B cell (primary cell): Measurements from ENCODE around the gene STRBP. TPM values are rescaled to one million over a fixed set of nuclear protein-coding genes. Genes with fewer than 3 reads are reported as not detected.
"Not testable (repeated sequence)": the region's sequence is repeated elsewhere in the genome, so short reads cannot be mapped to it uniquely, and the experiment has no call there.

ENCODE experiments used
- ATAC-seq: fragments of 200-7000 bp; cut with Tn5 transposase; one replicate; pipeline ENCODE4 v1.10.0; 2021; ENCODE audit warnings: low read depth, mild to moderate bottlenecking, moderate number of reproducible peaks, moderate library complexity
- CTCF ChIA-PET: fragments of 350-600 bp; sonication (Branson Sonifier 250); formaldehyde crosslinking; loops from one replicate; lab custom pipeline; 2021; ENCODE audit warnings: antibody characterized with exemption, inconsistent platforms; lab: Charles Lee
- POLR2A ChIA-PET: fragments of 350-600 bp; sonication (Branson Sonifier 250); formaldehyde crosslinking; loops from one replicate; lab custom pipeline; 2021; ENCODE audit warnings: antibody characterized with exemption; lab: Charles Lee
- DNase-seq: peaks from one replicate; pipeline ENCODE4 v3.0.0; 2013
- H2AFZ ChIP-seq: 2 replicates; pipeline ENCODE4 v1.6.1; 2012; ENCODE audit warnings: mild to moderate bottlenecking, low read depth, low read length; ENCODE audit not compliant: insufficient read depth, poor library complexity, severe bottlenecking
- H3K27ac ChIP-seq, 2 donors: 1 replicate in 1 of 2; 2 replicates in 1 of 2; pipeline ENCODE4 v1.5.1; 2012 to 2013; ENCODE audit warnings: low read length in 2 of 2, mild to moderate bottlenecking in 2 of 2, moderate library complexity in 1 of 2
- H3K27me3 ChIP-seq, 4 experiments: fragments of 200-600 bp in 1 of 4; sonication (generic) in 1 of 4; replicated peaks in 1 of 4; 1 replicate in 2 of 4; 2 replicates in 2 of 4; pipeline versions ENCODE4 v1.6.1 to v1.7.0; 2013 to 2016; ENCODE audit warnings: low read length in 3 of 4, mild to moderate bottlenecking in 2 of 4, mixed read lengths in 1 of 4, moderate library complexity in 1 of 4; ENCODE audit not compliant: insufficient read depth in 4 of 4, control insufficient read depth in 3 of 4; ENCODE audit errors: control extremely low read depth in 1 of 4
- H3K36me3 ChIP-seq, 2 experiments: replicated peaks in 1 of 2; 1 replicate in 1 of 2; 2 replicates in 1 of 2; pipeline versions ENCODE4 v1.6.1 to v1.7.1; 2013; ENCODE audit warnings: low read length in 1 of 2; ENCODE audit not compliant: insufficient read depth in 2 of 2, control insufficient read depth in 1 of 2; ENCODE audit errors: control extremely low read depth in 1 of 2, extremely low read depth in 1 of 2
- H3K4me1 ChIP-seq, 2 donors: fragments of 200-600 bp in 1 of 2; sonication (generic) in 1 of 2; 1 replicate in 1 of 2; 2 replicates in 1 of 2; pipeline versions ENCODE4 v1.5.1 to v1.6.1; 2013 to 2017; ENCODE audit warnings: low read length in 2 of 2; ENCODE audit not compliant: control insufficient read depth in 2 of 2, insufficient read depth in 2 of 2
- H3K4me2 ChIP-seq: replicated peaks from 2 replicates; pipeline ENCODE3; 2012; ENCODE audit warnings: mild to moderate bottlenecking, low read depth, low read length; ENCODE audit not compliant: poor library complexity, severe bottlenecking
- H3K4me3 ChIP-seq, 5 experiments: fragments of 200-600 bp in 1 of 5; sonication (generic) in 1 of 5; 1 replicate in 3 of 5; 2 replicates in 2 of 5; pipeline versions ENCODE4 v1.5.1 to v1.7.0; 2011 to 2016; ENCODE audit warnings: low read length in 4 of 5, mild to moderate bottlenecking in 4 of 5, low read depth in 2 of 5, control low read depth in 1 of 5, moderate library complexity in 1 of 5; ENCODE audit not compliant: insufficient read depth in 1 of 5; ENCODE audit errors: control extremely low read depth in 1 of 5, extremely low read depth in 1 of 5
- H3K79me2 ChIP-seq: fragments of 200-600 bp; sonication (generic); one replicate; pipeline ENCODE4 v1.6.0; 2016; ENCODE audit warnings: low read length; ENCODE audit not compliant: control insufficient read depth, insufficient read depth
- H3K9ac ChIP-seq: fragments of 200-600 bp; sonication (generic); 2 replicates; pipeline ENCODE4 v1.6.1; 2017; ENCODE audit warnings: mild to moderate bottlenecking, low read length, moderate library complexity
- H3K9me3 ChIP-seq, 3 donors: one replicate each; pipeline versions ENCODE4 v1.6.1 to v1.7.1; 2013; ENCODE audit warnings: low read length in 2 of 3; ENCODE audit not compliant: control insufficient read depth in 2 of 3, insufficient read depth in 1 of 3; ENCODE audit errors: control extremely low read depth in 1 of 3
- H4K20me1 ChIP-seq: 2 replicates; pipeline ENCODE4 v1.6.0; 2012; ENCODE audit warnings: mild to moderate bottlenecking, low read length; ENCODE audit not compliant: insufficient read depth, control insufficient read depth, poor library complexity, severe bottlenecking
- H3K27ac Mint-ChIP-seq: one replicate; pipeline ENCODE4 v1.8.0; 2021; ENCODE audit warnings: mixed read lengths
- H3K27me3 Mint-ChIP-seq: one replicate; pipeline ENCODE4 v1.8.0; 2021; ENCODE audit warnings: mixed read lengths
- H3K4me1 Mint-ChIP-seq: one replicate; pipeline ENCODE4 v1.8.0; 2021; ENCODE audit warnings: mixed read lengths
- H3K4me3 Mint-ChIP-seq: one replicate; pipeline ENCODE4 v1.8.0; 2021; ENCODE audit warnings: mixed read lengths
- H3K9me3 Mint-ChIP-seq: one replicate; pipeline ENCODE4 v1.8.0; 2022; ENCODE audit warnings: mixed read lengths; ENCODE audit not compliant: insufficient read depth
- CTCF ChIP-seq: fragments of 200-600 bp; IDR thresholded peaks from one replicate; pipeline ENCODE4 v1.8.0; 2022; ENCODE audit warnings: antibody characterized with exemption, mild to moderate bottlenecking
- EZH2 ChIP-seq: IDR thresholded peaks from 2 replicates; pipeline ENCODE4 v1.6.1; 2012; ENCODE audit warnings: borderline replicate concordance, low read depth, mild to moderate bottlenecking, moderate library complexity, low read length; ENCODE audit not compliant: insufficient read depth, poor library complexity, severe bottlenecking
- WGBS: methylation state at CpG from one replicate; pipeline ENCODE4 v1.1.5; 2013; ENCODE audit warnings: missing lambda C conversion rate; ENCODE audit not compliant: insufficient coverage; 5-methylcytosine and 5-hydroxymethylcytosine counted together
- intact Hi-C: fragments of 100-400 bp; cut with micrococcal nuclease; formaldehyde crosslinking; loops from one replicate; pipeline ENCODE4 v1.10.0; 2022
- polyA plus RNA-seq: library from polyadenylated mRNA; depleted of rRNA; stranded (reverse); fragments of >200 nt; gene quantifications from 2 replicates; pipeline ENCODE4 v1.2.3, GENCODE V29; 2012
- total RNA-seq, 2 donors: library from RNA; stranded (reverse); fragments of 120-200 nt in 1 of 2; gene quantifications; 1 replicate in 1 of 2; 2 replicates in 1 of 2; pipeline versions ENCODE4 v1.2.3 to v1.2.4, GENCODE V29; 2013 to 2022

Gene STRBP
- total and polyA plus RNA-seq, 2 donors (not counting 1 experiment from before 2014, with no cell fraction given) = 39.1 to 189 TPM

GRCh38 chr9:123278879-123279493 lies 10.6 kb upstream of the STRBP start:
- H3K27ac Mint-ChIP-seq, POLR2A ChIA-PET, H3K9ac ChIP-seq, H3K79me2 ChIP-seq, H3K36me3 ChIP-seq, H2AFZ ChIP-seq, H3K9me3 ChIP-seq, H3K27me3 ChIP-seq, H3K4me3 Mint-ChIP-seq, intact Hi-C loops, H3K9me3 Mint-ChIP-seq, H4K20me1 ChIP-seq, H3K4me2 ChIP-seq, ATAC-seq, H3K4me3 ChIP-seq, H3K27me3 Mint-ChIP-seq, DNase-seq, H3K27ac ChIP-seq: not testable (repeated sequence)
- H3K4me1 ChIP-seq = peaks cover 8 to 17% of the 10 kb centered on the region in 2 donors
- CTCF ChIA-PET = interaction anchor here (1.7 kb wide), 1 partner anchor 71 kb away, joined by 4 read pairs; no protein-coding TSS in a partner anchor
- peaks cover 13% of the 10 kb centered on the region for H3K4me1 Mint-ChIP-seq
- no CpG with 5 or more reads among the region's 4 CpGs for WGBS

- Mint-ChIP-seq H3K9me3 (peaks cover 5% of the 10 kb centered on the region), H3K27ac (no peak overlapping the region), H3K27me3 (no peaks in the 10 kb centered on the region), H3K4me3 (no peak overlapping the region), H3K4me1 (peaks cover 13% of the 10 kb centered on the region)
- H3K79me2 ChIP-seq = no peaks in the 10 kb centered on the region
- no peak overlapping the region for H3K27ac ChIP-seq
- H3K36me3 ChIP-seq = no peaks in the 10 kb centered on the region
- H3K27me3 ChIP-seq = no peaks in the 10 kb centered on the region
- no peak overlapping the region for H3K4me3 ChIP-seq
- intact Hi-C loops = no loop called here
- no peaks in the 10 kb centered on the region for H4K20me1 ChIP-seq
- no peak overlapping the region for H3K4me2 ChIP-seq
- TF ChIP-seq CTCF (no peak), EZH2 (no peak)
- POLR2A ChIA-PET = no interaction called here
- CTCF ChIA-PET = no interaction called here
- ATAC-seq = no peak
- WGBS = no CpG with 5 or more reads among the region's 3 CpGs
- H2AFZ ChIP-seq = no peak overlapping the region
- H3K4me1 ChIP-seq = peaks cover 8 to 17% of the 10 kb centered on the region in 2 donors
- H3K9me3 ChIP-seq = peaks cover 0 to 8% (median 5%) of the 10 kb centered on the region in 3 donors
- DNase-seq = no peak
- no peak overlapping the region for H3K9ac ChIP-seq
These were observed 10.0 kb upstream of the STRBP start for GRCh38 chr9:123278361-123278760.
